ENCODE measurements around the gene GPR137B.
A peak's percentile ranks its signal among the peaks of the same experiment; 100 is the strongest.
"Not testable (repeated sequence)": the region's sequence is repeated elsewhere in the genome, so short reads cannot be mapped to it uniquely, and the experiment has no call there.

GPR137B gene

DNA sequence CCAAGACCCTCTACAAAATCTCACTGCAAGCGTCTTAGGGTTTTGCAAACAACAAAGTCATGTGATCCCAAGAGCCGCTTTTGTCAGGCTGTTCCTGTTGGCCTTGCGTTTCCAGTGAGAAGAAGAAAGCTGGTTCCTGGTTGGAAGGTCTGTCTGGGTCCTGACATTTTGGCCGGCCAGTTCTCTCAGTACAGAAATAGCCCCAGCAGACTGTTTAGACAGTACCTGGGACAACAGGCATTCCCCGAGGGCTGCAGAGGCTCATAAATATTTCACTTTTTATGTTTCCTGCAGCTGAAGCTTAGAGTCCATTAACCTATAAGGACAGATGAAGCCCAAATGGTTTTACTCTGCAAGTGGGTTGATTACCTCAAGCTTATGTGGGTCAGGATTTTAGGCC lies 8.6 kb downstream of the GPR137B start:
- Histone ChIP-seq H3K4me1 (ENCODE audit: control insufficient read depth, insufficient read depth, low read length, poor library complexity, severe bottlenecking) (no peaks in the 10 kb centered on the region), H3K36me3 (ENCODE audit: control insufficient read depth, insufficient read depth, low read length) (no peaks in the 10 kb centered on the region), H3K4me3 (ENCODE audit: insufficient read depth, low read depth, low read length, poor library complexity, severe bottlenecking) (no peak overlapping the region), H3K9me3 (ENCODE audit: control insufficient read depth, low read length) (no peaks in the 10 kb centered on the region), H3K27me3 (replicated peaks; ENCODE audit: control insufficient read depth, insufficient read depth, low read length, poor library complexity, severe bottlenecking) (no peaks in the 10 kb centered on the region), H3K27ac (ENCODE audit: insufficient read depth, low read length, poor library complexity, severe bottlenecking) (no peak overlapping the region)
- no peak for DNase-seq

DNA sequence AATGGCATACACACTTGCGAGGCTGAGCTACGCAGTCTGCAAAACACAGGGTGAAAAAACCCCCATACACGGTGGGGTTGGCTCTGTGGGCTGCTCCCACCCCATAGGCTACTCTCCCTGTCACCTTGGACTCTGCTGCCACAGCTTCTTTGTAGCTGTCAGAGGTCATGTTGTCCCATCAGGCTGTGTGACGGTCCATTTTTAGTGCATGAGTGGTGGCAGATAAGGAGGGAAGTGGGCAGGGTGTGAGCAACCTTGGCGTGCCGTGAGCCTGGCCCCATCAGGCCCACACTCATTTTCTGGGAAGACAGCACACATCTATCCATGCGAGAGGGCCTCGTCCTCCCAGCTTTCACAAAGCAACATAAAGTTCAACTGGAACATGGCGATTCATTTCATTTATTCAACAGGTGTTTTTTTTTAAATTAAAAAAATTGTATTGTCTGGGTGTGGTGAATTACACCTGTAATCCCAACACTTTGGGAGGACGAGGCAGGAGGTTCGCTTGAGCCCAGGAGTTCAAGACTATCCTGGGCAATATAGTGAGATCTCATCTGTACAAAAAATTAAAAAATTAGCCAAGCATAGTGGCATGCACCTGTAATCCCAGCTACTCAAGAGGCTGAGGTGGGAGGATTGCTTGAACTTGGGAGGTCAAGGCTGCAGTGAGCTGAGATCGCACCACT lies 9.5 kb downstream of the GPR137B start:
- Histone ChIP-seq H3K4me1 (ENCODE audit: control insufficient read depth, insufficient read depth, low read length, poor library complexity, severe bottlenecking) (peaks cover 3% of the 10 kb centered on the region), H3K4me3 (ENCODE audit: insufficient read depth, low read depth, low read length, poor library complexity, severe bottlenecking) (no peak overlapping the region), H3K27me3 (replicated peaks; ENCODE audit: control insufficient read depth, insufficient read depth, low read length, poor library complexity, severe bottlenecking) (no peaks in the 10 kb centered on the region), H3K9me3 (ENCODE audit: control insufficient read depth, low read length) (no peaks in the 10 kb centered on the region), H3K27ac (ENCODE audit: insufficient read depth, low read length, poor library complexity, severe bottlenecking) (no peak overlapping the region), H3K36me3 (ENCODE audit: control insufficient read depth, insufficient read depth, low read length) (no peaks in the 10 kb centered on the region)
- no peak for DNase-seq

DNA sequence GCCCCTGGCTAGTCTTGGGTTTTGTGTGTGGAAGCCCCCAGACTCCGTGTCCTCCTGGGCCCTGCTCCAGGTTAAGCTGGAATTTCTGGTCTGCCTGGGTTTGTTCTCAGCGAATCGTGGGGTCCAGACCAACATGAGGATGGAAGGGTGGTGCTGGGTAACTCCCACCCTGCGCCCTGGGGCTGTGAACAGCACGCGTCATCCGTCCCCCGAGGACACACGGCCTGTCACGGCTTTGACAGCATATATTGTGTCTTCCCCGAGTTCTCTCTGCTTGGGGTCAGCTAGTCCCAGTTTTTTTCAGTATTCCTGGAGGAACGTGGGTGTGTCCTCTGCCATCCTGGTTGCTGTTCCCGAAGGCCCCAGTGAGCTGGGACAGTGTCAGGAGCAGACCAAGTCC lies 11.8 kb downstream of the GPR137B start:
- H3K36me3 ChIP-seq (ENCODE audit: control insufficient read depth, insufficient read depth, low read length) = no peaks in the 10 kb centered on the region
- no peak overlapping the region for H3K4me3 ChIP-seq (ENCODE audit: insufficient read depth, low read depth, low read length, poor library complexity, severe bottlenecking)
- DNase-seq = no peak
- no peaks in the 10 kb centered on the region for H3K27me3 ChIP-seq (replicated peaks; ENCODE audit: control insufficient read depth, insufficient read depth, low read length, poor library complexity, severe bottlenecking)
- H3K9me3 ChIP-seq (ENCODE audit: control insufficient read depth, low read length) = no peaks in the 10 kb centered on the region
- H3K4me1 ChIP-seq (ENCODE audit: control insufficient read depth, insufficient read depth, low read length, poor library complexity, severe bottlenecking) = peaks cover 3% of the 10 kb centered on the region
- no peak overlapping the region for H3K27ac ChIP-seq (ENCODE audit: insufficient read depth, low read length, poor library complexity, severe bottlenecking)

DNA sequence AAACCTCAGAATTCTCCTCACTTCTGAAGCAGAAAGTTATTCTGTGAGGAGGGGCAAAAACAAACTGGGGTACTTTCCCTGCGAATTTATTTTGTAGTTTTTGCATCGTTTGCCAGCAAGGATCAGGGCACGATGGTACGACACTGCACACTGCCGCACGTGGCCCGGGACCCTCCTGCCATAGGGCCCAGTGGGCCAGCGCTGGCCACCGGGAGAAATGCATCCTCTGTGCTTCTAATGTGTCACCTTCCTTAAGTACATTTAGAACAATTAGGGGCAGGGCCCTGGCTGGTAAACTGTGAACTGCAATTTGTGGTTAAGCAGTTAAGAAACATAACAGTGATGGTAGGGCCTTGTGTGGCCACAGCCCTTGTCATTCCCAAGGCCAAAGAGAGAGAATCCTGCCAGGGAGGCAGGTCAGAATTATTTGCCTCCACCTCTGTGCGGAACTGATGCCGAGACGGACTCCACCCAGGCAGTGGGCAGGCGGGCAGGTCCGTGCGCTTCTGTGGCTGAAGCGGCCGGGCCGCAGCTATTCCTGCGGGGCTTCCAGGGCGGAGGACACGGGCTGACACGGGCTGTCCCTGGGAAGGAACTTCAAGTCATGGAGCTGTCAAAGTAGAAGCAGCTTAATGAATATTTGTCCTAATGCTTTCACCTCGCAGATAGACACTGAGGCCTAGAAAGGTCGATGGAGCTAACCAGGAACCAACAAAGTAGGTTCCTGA lies 12.5 kb downstream of the GPR137B start:
- Histone ChIP-seq H3K9me3 (ENCODE audit: control insufficient read depth, low read length) (no peaks in the 10 kb centered on the region), H3K4me1 (ENCODE audit: control insufficient read depth, insufficient read depth, low read length, poor library complexity, severe bottlenecking) (peaks cover 3% of the 10 kb centered on the region), H3K36me3 (ENCODE audit: control insufficient read depth, insufficient read depth, low read length) (no peaks in the 10 kb centered on the region)

DNA sequence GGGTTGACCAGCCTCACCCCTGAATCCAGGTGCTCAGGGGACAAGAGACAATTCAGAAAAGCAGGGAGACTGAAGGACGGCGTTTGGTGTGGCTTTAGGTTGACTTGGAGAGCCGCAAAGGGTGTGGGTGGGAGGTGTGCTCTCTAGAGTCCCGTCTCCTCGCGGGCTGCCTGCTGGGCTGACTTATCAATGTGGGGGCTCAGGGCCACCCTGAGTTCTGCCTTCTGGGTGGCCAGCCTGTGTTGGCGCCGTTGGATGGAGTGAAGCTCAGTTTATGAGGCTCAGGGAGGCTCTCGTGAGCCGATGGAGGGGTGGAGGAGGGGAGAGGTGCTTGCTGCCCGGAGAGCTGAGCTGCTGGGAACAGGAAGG lies 13.0 kb downstream of the GPR137B start:
- DNase-seq = no peak
- Histone ChIP-seq H3K27me3 (replicated peaks; ENCODE audit: control insufficient read depth, insufficient read depth, low read length, poor library complexity, severe bottlenecking) (no peaks in the 10 kb centered on the region), H3K27ac (ENCODE audit: insufficient read depth, low read length, poor library complexity, severe bottlenecking) (no peak overlapping the region), H3K4me3 (ENCODE audit: insufficient read depth, low read depth, low read length, poor library complexity, severe bottlenecking) (no peak overlapping the region), H3K36me3 (ENCODE audit: control insufficient read depth, insufficient read depth, low read length) (no peaks in the 10 kb centered on the region), H3K9me3 (ENCODE audit: control insufficient read depth, low read length) (no peaks in the 10 kb centered on the region), H3K4me1 (ENCODE audit: control insufficient read depth, insufficient read depth, low read length, poor library complexity, severe bottlenecking) (peaks cover 3% of the 10 kb centered on the region)

More for the DNA sequence above, 12.5 kb downstream of the GPR137B start:
- DNase-seq = no peak
- H3K4me3 ChIP-seq (ENCODE audit: insufficient read depth, low read depth, low read length, poor library complexity, severe bottlenecking) = no peak overlapping the region
- H3K27me3 ChIP-seq (replicated peaks; ENCODE audit: control insufficient read depth, insufficient read depth, low read length, poor library complexity, severe bottlenecking) = no peaks in the 10 kb centered on the region
- H3K27ac ChIP-seq (ENCODE audit: insufficient read depth, low read length, poor library complexity, severe bottlenecking) = no peak overlapping the region

DNA sequence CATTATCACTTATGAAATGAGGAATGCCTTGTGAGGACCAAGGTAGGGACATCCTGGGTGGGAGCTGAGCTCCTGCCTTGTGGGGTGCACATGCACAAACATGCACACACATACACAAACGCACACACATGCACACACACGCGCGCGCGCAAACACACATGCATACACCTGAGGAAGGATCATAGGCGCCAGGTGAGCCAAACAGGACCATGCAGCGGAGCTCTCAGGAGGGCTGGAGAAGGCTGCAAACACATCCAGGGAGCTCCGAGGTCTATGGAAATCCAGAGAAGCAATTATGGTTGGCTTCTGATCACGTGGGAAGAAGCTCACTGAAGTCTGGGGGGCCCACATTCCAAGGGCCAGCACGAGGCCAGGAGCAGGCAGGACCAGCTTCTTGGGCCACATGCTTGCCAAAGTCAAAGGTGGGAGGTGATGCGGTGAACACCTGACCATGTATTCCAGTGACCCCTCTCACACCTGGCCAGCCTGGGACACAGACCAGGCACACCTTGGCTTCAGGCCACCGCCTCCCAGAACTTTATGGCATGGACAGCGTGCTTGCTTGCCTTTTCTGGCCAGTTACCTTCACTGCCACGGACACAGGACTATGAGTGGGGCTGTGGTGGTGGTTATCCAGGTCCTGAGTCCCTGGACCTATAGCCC lies 13.6 kb downstream of the GPR137B start:
- Histone ChIP-seq H3K27me3 (replicated peaks; ENCODE audit: control insufficient read depth, insufficient read depth, low read length, poor library complexity, severe bottlenecking) (no peaks in the 10 kb centered on the region), H3K4me1 (ENCODE audit: control insufficient read depth, insufficient read depth, low read length, poor library complexity, severe bottlenecking) (peaks cover 3% of the 10 kb centered on the region), H3K9me3 (ENCODE audit: control insufficient read depth, low read length) (peaks cover 1% of the 10 kb centered on the region), H3K27ac (ENCODE audit: insufficient read depth, low read length, poor library complexity, severe bottlenecking) (no peak overlapping the region), H3K36me3 (ENCODE audit: control insufficient read depth, insufficient read depth, low read length) (no peaks in the 10 kb centered on the region), H3K4me3 (ENCODE audit: insufficient read depth, low read depth, low read length, poor library complexity, severe bottlenecking) (no peak overlapping the region)
- DNase-seq = no peak

DNA sequence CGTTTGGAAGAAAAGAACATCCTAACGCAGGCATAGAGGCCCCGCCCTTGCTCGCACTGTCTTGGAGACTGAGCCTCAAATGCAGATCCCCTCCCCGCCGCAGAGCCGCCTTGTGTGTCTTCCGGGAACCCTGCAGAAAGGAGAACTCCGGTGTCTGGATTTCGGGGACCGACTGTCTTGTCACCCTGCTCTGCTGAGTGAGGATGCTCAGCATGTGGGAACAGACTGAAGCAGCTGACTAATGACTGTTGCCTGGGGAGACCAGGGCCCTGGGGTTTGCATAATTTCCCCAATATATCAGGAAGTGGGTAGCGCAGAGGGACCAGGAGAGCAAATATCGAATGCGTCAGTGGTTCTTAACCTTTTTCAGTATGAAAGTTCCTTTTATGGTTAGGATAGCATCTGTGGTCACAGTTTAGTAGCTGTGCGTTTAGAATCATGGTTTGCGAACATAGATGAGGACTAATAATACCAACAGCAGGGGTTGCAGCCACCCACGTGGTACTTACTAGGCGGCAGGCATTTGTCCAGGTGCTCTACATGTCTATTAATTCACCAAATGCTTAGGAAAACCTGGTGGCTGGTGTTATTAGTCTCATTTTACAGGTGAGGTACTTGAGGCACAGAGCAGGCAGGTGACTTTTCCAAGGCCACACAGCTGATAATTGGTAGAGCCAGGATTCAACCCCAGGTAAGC lies 14.3 kb downstream of the GPR137B start:
- peaks cover 7% of the 10 kb centered on the region for H3K9me3 ChIP-seq (ENCODE audit: control insufficient read depth, low read length)
- H3K4me1 ChIP-seq (ENCODE audit: control insufficient read depth, insufficient read depth, low read length, poor library complexity, severe bottlenecking) = peaks cover 3% of the 10 kb centered on the region
- peak; percentile 24 to 41 (median 34) for DNase-seq
- no peak overlapping the region for H3K27ac ChIP-seq (ENCODE audit: insufficient read depth, low read length, poor library complexity, severe bottlenecking)
- H3K36me3 ChIP-seq (ENCODE audit: control insufficient read depth, insufficient read depth, low read length) = no peaks in the 10 kb centered on the region
- no peak overlapping the region for H3K4me3 ChIP-seq (ENCODE audit: insufficient read depth, low read depth, low read length, poor library complexity, severe bottlenecking)
- no peaks in the 10 kb centered on the region for H3K27me3 ChIP-seq (replicated peaks; ENCODE audit: control insufficient read depth, insufficient read depth, low read length, poor library complexity, severe bottlenecking)

DNA sequence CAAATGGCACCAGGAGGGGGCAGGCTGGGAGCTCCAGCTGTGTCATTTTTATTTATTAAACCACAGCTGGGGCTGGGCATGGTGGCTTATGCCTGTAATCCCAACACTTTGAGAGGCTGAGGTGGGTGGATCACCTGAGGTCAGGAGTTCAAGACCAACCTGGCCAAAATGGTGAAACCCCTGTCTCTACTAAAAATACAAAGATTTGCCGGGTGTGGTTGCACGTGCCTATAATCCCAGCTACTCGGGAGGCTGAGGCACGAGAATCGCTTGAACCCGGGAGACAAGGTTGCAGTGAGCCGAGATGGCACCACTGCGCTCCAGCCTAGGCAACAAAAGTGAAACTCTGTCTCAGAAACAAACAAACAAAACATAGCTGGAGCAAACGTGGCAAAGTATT lies 15.7 kb downstream of the GPR137B start:
- H3K4me3 ChIP-seq (ENCODE audit: insufficient read depth, low read depth, low read length, poor library complexity, severe bottlenecking); H3K36me3 ChIP-seq (ENCODE audit: control insufficient read depth, insufficient read depth, low read length); H3K9me3 ChIP-seq (ENCODE audit: control insufficient read depth, low read length); H3K27ac ChIP-seq (ENCODE audit: insufficient read depth, low read length, poor library complexity, severe bottlenecking); H3K27me3 ChIP-seq (replicated peaks; ENCODE audit: control insufficient read depth, insufficient read depth, low read length, poor library complexity, severe bottlenecking); DNase-seq; H3K4me1 ChIP-seq (ENCODE audit: control insufficient read depth, insufficient read depth, low read length, poor library complexity, severe bottlenecking): not testable (repeated sequence)

DNA sequence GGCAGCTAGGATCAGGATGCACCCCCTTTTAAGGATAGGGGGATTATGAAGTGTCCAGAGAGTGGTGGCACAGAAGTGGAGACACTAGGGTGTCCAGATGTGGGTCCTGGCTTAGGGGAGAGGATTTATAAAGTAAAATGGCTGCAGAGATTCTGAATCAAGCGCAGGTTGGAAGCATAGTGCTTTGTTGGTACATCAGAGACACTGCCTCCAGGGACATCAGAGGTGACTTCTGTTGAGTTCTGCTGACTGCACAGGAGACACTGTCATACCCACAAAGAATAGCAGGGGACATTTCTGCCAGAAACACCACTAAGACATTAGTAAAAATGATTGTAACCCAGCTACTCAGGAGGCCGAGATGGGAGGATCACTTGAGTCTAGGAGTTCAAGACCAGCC lies 16.4 kb downstream of the GPR137B start:
- H3K27me3 ChIP-seq (replicated peaks; ENCODE audit: control insufficient read depth, insufficient read depth, low read length, poor library complexity, severe bottlenecking) = no peaks in the 10 kb centered on the region
- H3K9me3 ChIP-seq (ENCODE audit: control insufficient read depth, low read length) = peaks cover 7% of the 10 kb centered on the region
- peaks cover 3% of the 10 kb centered on the region for H3K4me1 ChIP-seq (ENCODE audit: control insufficient read depth, insufficient read depth, low read length, poor library complexity, severe bottlenecking)
- no peaks in the 10 kb centered on the region for H3K36me3 ChIP-seq (ENCODE audit: control insufficient read depth, insufficient read depth, low read length)
- H3K4me3 ChIP-seq (ENCODE audit: insufficient read depth, low read depth, low read length, poor library complexity, severe bottlenecking) = no peak overlapping the region
- no peak for DNase-seq
- H3K27ac ChIP-seq (ENCODE audit: insufficient read depth, low read length, poor library complexity, severe bottlenecking) = no peak overlapping the region

All from effector memory CD4-positive, alpha-beta T cell (primary cell).